Stimulated activated CD8-positive, alpha-beta memory T cell treated with anti-CD3 and anti-CD28 coated beads, Interleukin-12 subunit alpha, Interleukin-12 subunit beta, amount 100 ng/mL, for 24 hours (primary cell): ENCODE results near the gene MIPOL1.
"Not testable (repeated sequence)": the region's sequence is repeated elsewhere in the genome, so short reads cannot be mapped to it uniquely, and the experiment has no call there.

Experiments
- DNase-seq: peaks from one replicate; pipeline ENCODE4 v3.0.0-alpha.2; 2020; ENCODE audit errors: extremely low read depth

Gene MIPOL1

GRCh38 chr14:37546621-37547447 lies 349.1 kb downstream of the MIPOL1 start:
- DNase-seq, result no peak

DNA sequence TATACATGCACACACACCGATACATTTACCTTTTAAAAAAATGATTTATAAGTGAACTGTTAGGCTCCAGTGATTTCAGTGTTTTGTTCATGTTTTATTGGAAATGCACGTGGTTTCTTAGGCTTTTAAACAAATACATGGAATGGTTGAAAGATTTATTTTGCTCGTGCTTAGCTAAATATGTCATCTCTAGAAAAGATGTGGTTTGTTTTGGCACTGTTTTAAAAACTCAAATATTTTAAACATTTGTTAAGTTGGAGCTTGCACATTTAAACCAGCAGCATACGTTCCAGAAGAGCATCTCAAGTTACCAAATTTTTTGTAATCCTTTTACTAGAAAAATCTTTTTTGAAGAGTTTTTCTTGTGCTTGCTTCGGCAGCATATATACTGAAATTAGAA lies 352.8 kb downstream of the MIPOL1 start:
- no peak for DNase-seq

DNA sequence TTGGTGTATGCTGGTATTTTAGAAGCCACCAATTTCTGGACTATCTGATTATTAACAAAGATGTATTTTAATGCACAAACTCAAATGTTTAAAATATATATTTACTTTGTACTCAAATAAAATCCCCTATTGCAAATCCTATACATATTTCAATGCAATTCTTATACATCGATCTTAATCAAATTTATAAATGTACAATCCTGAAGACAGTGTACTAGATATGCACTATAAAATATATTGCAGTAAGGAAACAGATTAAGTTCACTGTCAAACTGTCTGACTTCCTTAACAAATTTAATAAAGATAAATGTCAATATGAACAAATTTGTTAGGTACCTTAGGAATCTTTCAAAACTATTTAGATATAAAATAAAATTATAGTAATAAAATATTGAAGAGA lies 353.4 kb downstream of the MIPOL1 start:
- DNase-seq, result no peak

- DNase-seq, result no peak
Measured at GRCh38 chr14:37553935-37554550, 356.3 kb downstream of the MIPOL1 start.

- not testable (repeated sequence) for DNase-seq
Measured at GRCh38 chr14:37555596-37555995, 357.9 kb downstream of the MIPOL1 start.

GRCh38 chr14:37558740-37559139 lies 361.0 kb downstream of the MIPOL1 start:
- no peak for DNase-seq

GRCh38 chr14:37559386-37559785 lies 361.6 kb downstream of the MIPOL1 start:
- DNase-seq, result no peak

DNA sequence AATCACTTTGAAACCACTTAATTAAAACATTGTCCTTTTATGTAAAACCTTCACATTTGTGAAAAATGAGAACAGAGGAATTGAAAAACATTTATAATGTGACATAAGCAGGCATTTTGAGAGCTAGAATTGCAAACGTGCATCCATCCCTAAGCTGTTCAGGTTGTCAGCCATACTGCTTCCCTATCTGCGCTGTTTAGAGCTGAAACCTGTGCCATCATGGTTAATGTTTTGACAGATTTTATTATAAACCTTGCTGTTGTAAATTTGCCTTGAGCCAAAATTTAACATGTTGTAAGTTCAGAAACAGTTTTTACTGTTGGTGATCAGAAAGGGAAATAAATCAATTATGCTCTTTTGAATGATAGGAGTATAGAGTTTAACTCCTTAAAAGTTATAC lies 365.5 kb downstream of the MIPOL1 start:
- DNase-seq, result no peak

DNA sequence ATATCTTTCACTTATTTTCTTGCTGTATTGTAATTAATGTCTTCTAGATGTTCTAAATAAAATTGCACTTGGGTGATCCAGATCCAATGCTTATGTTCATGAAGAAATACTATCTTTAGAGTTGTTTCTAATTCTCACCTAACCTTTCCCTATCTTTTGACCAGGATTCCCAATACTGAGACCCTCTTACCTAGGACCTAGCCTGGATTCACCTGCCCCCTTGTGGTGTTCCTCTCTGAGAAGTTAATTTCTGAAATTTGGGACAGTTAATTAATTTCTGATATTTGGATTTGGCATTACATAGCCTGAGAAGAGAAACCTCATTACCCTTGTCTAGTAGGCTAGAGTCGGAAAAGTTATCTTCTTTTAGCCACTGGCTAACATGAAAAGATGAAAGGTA lies 367.8 kb downstream of the MIPOL1 start:
- DNase-seq, result no peak

DNA sequence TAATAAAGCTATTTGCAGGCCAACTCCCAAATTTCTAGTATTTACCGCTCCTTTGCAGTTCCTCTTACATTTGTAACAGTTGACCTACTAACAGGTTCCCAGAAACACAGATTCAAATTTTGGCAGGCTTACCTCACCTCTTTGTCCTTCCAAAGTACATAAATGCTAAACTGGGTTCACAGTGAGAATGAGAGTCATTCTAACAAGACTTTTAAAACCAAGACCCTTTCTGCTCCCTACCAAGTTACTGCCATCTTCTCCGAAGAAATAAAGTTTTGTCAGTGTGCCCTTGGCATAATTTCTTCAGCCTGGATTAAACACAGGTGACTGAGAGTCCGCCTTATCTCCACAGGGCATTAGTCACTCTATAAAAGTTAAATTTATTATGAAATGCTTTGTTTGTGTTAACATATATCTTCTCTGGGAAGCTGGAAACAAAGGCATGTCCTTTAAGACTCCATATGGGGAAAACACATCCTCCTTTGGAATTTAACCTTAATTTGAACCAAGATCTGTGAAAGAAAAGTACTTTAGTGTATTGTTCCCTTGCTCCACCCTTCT lies 369.2 kb downstream of the MIPOL1 start:
- DNase-seq, result no peak

DNA sequence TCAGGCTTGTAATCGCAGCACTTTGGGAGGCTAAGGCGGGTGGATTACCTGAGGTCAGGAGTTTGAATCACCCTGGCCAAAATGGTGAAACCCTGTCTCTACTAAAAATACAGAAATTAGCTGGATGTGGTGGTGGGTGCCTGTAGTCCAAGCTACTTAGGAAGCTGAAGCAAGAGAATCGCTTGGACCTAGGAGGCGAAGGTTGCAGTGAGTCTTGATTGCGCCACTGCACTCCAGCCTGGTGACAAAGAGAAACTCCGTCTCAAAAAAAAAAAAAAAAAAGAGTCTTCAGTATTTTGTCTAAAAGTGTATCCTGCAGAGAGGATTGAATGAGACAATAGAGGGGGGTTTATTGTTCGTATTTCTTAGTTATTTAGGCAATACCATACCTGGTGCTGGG lies 372.0 kb downstream of the MIPOL1 start:
- DNase-seq, result no peak

DNA sequence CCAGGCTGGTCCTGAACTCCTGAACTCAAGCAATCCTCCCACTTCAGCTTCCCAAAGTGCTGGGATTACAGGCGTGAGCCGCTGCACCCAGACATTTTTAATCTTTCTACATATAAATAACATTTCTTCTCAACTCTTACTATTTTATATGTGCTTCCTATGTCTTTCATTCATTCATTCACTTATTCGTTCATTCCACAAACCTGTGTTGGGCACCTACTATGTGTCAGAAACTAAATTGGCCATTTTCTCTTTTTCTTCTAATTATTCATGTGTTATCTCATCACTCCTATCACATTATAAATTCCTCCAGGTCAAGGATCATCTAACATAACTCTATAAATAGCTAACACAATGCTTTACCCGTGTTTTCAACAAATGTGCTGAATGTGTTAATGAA lies 373.7 kb downstream of the MIPOL1 start:
- no peak for DNase-seq

DNA sequence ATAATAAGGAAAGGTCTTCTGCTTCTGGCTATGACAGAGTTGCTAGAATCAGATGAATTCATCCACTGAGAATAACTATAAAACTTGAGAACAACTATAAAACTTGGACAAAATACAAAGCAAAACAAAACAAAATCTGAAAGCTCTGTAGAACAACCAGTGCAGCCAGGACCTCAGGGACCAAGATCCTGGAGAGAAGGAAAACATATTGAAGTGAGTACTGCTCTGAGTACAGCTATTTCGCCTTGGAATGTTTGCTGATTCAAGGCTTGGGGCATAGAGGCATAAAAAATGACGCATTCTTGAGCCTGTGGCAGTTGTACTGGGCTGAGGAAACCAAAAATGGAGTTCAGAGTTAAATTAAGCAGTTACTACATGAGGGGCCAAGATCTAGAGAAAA lies 375.6 kb downstream of the MIPOL1 start:
- DNase-seq, result no peak

DNA sequence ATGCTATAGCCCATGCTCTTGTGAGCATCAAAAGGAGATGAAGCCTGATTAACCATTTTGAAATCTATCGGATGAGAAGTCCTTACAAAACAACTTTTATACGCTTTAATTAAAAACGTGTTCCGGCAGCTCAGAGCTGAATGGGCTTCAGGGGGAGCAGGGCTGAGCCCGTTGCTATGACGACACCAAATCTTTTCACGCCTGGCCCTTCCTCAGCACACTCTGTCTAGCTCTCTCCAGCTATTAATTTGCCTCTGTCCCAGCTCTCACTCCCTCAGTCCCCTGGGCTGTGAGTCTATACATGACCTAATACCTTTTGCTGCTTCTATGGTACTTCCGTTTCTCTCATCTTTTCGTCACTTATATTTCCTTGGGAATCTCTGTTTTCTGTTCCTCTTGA lies 381.5 kb downstream of the MIPOL1 start:
- no peak for DNase-seq

GRCh38 chr14:37580146-37580545 lies 382.4 kb downstream of the MIPOL1 start:
- no peak for DNase-seq

GRCh38 chr14:37583358-37584210 lies 385.8 kb downstream of the MIPOL1 start:
- no peak for DNase-seq

GRCh38 chr14:37584211-37585100 lies 386.7 kb downstream of the MIPOL1 start:
- no peak for DNase-seq

GRCh38 chr14:37585101-37585511 lies 387.4 kb downstream of the MIPOL1 start:
- no peak for DNase-seq

DNA sequence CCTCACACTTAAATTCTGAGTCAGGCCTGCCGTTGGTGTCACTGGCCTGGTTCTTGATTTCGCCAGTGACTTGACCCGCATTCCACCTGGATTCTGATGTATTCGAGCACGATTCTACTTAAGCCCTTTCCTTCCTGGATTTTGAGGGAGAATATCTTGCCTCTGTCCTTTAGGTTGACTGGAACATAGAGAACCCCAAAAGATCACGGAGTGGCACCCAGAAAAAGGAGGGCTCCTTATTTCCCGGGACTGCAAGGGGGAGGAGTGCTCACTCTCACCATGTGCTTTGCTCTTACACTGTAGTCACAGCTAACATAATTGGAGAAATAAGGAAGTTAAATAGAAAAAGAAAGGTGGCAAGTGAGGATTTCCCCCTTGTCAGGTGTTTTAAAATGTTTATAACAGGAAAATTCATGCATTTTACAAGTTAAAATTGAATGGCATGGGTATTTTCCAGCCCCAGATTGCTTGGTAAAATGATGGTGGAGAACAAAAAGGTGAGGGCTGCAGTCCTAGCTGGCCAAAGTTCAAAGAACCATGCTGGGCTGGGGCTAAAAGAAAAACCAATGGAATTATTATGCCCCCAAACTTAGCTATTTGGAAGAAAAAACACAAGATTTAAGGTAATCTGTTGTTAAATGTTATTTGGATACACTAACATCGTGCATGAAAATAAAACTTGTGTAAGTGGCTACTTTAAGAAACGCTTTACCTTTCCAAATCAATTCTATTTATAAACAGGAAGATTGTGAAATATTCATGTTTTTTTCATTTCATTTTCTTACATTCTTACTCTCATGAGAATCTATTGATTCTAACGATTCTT lies 388.4 kb downstream of the MIPOL1 start:
- no peak for DNase-seq

GRCh38 chr14:37586797-37587130 lies 389.0 kb downstream of the MIPOL1 start:
- no peak for DNase-seq
